Measurements from ENCODE around the gene R3HDM4. TPM values are rescaled to one million over a fixed set of nuclear protein-coding genes. Genes with fewer than 3 reads are reported as not detected.
A peak's percentile ranks its signal among the peaks of the same experiment; 100 is the strongest.

R3HDM4 gene
- total RNA-seq, 1 donor from 2014 or later = 29.4 TPM

GRCh38 chr19:917323-918151 is 4.5 kb upstream of the R3HDM4 start, which contains the start of gene KISS1R:
KISS1R (plus strand) TSS chr19:917333; CDS start chr19:917503, 170 bp downstream.
- peak in 1 of 2 donors; percentile 43 for DNase-seq (ENCODE audit: low read depth in 2 of 2)

DNA sequence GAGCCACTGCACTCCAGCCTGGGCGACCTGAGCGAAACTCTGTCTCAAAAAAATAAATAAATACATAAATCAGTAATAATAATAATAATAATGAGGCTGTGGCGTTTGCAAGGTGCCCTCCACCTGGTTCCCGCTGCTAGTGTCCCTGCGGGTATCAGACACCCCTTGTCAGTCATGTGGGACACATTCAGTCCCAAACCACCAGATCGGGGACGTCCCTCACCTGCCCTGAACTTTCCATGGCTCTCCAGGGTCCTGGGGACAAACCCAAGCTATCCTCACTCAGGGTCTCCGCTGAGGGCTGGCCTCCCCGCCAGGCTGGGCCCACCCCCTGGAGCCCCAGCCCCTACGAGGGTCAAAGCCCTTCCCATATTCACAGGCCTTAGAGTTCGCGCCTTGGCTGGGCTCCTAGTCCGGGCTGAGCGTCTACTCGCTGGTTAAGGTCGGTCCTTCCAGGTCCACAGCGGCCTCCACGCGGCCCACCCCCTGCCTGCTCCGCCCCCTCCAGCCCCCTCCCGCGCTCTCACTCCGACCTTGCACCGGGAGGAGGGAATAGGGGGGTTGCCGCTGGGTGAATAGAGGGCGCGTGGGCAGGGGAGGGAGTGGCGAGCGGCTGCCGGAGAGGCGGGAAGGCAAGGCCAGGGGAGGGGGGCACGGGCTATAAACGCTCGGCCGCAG is 3.8 kb upstream of the R3HDM4 start:
- no peak for DNase-seq (ENCODE audit: low read depth in 2 of 2)

DNA sequence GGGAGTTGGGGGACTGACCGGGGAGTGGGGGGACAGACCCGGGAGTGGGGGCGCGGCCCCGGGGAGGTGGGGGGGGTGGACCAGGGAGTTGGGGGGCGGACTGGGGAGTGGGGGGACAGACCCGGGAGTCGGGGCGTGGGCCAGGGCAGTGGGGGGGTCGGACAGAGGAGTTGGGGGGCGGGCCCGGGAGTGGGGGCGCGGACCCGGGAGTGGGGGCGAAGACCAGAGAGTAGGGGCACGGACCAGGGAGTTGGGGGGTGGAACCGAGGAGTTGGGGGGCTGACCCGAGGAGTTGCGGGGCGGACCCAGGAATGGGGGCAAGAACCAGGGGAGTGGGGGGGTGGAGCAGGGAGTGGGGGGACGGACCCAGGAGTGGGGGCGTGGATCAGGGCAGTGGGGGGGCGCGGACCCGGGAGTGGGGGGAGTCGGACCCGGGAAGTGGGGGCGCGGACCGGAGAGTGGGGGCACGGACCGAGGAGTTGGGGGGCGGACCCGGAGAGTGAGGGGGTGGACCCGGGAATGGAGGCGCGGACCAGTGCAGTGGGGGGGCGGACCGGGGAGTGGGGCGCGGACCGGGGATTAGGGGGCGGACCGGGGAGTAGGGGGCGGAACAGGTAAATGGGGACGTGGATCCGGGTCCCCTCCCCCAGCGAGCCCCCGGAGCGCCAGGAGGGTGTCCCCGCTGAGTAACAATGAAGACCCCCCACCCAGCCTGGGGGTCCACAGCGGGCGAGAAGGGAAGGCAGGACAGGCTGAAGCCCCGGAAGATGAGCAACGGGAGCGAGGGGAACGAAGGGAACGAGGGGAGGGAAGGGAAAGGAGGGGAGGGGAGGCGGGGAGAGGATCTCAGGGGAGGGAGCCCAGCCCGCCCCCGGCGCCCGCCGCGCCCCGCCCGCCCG is 589 bp downstream of the R3HDM4 start:
- peak in 1 of 2 donors; percentile 38 for DNase-seq (ENCODE audit: low read depth in 2 of 2)

GRCh38 chr19:911197-912033 is 1.6 kb downstream of the R3HDM4 start:
- DNase-seq (ENCODE audit: low read depth in 2 of 2) = no peak

GRCh38 chr19:907183-907853 is 5.7 kb downstream of the R3HDM4 start:
- no peak for DNase-seq (ENCODE audit: low read depth in 2 of 2)

DNA sequence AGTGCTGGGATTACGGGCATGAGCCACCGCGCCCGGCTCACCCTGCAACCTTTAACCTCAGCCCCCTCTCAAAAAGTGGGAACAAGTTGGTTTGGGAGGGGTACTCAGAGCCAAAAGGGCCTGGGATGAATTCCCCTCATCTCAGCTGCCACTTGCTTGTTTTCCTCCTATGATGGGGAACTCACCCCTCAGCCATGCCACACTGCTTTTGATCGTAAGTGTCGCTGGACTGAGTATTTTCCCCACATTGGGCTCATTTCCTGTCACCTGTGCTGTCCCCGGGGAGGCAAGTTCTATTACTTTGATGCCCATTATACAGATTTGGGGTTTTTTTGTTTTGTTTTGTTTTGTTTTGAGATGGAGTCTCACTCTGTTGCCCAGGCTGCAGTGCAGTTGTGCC is 6.5 kb downstream of the R3HDM4 start:
- DNase-seq (ENCODE audit: low read depth in 2 of 2) = no peak

- no peak for DNase-seq (ENCODE audit: low read depth in 2 of 2)
Observed at GRCh38 chr19:904545-904944, 8.5 kb downstream of the R3HDM4 start.

GRCh38 chr19:903266-903797 is 9.7 kb downstream of the R3HDM4 start:
- DNase-seq (ENCODE audit: low read depth in 2 of 2) = no peak

GRCh38 chr19:902446-903226 is 10.4 kb downstream of the R3HDM4 start:
- DNase-seq (ENCODE audit: low read depth in 2 of 2) = no peak

DNA sequence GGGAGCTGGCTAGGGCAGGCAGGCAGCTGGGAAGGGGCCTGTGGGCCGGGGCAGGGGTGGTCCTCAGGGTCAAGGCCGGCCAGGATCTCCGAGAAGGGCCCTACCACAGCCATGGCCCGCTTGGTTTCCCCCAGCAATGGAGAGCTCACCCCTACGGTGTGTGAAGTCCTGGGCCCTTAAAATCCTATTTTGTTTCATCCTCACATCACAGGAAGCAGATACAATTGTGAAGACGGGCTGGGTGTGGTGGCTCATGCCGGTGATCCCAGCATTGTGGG is 11.0 kb downstream of the R3HDM4 start:
- DNase-seq (ENCODE audit: low read depth in 2 of 2) = no peak

GRCh38 chr19:901216-902092 is 11.6 kb downstream of the R3HDM4 start:
- no peak for DNase-seq (ENCODE audit: low read depth in 2 of 2)

DNA sequence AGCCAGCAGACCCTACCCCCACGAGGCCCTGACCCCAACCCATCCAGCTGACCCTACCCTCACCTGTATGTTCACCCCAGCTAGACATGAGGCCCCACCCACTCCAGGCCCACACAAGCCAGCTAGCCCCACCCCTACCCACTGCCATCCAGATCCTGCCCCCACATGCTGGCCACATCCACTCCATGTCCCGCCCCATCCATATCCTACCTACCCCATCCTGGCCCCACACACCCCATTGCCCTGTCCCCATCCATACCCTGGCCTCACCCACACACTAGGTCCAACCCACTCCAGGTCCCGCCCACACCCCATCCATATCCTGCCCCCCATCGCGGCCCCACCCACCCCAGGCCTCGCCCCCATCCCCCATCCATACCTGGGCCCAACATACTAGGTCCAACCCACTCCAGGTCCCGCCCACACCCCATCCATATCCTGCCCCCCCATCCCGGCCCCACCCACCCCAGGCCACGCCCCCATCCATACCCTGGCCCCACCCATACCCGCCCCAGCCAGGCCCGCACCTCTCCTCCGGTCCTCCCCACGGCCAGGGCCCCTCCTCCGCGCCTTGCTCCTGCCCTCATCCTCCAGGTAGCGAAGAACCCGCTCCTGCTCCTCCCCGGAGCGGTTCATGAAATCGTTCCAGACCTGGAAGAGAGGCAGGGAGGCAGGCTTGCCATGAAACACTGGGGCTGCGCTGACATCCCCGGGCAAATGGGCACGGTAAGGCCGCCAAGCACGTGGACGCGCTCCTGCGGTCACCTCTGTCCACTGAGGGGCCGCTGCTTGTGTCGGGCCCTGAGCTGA is 12.5 kb downstream of the R3HDM4 start:
- DNase-seq (ENCODE audit: low read depth in 2 of 2) = no peak

GRCh38 chr19:900043-900301 is 13.0 kb downstream of the R3HDM4 start:
- no peak for DNase-seq (ENCODE audit: low read depth in 2 of 2)

DNA sequence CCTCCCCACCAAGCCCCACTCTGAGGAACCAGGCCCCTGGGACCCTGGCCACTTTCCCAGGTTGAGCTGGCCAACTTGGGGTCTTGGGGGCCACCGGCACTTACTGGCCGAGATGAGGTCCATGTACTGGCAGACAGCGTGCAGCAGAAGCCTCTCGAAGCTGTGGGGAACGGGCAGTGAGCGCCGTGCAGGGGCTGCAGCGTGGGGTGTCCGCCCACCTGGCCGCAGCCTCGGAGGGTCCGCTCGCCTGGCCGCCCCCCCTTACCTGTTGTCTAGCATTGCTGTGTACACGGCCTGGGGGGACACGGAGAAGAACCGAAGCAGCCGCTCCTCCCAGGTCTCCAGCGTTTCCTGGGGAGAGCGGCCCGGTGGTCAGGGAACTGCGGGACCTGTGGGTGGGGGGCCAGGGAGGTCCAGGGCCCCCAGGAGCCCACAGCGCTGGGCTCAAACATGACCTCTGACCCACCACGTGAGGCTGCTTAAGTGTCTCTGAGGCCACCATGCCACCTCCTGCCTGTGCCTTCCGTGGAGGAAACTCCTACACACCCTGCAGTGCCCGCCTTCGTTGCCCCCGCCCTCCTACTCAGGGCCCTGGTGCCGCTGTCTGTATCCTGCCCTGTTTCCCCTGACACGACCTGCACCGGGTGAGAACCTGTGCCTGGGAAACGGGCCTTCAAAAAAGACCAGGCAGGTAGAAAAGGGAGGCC is 13.5 kb downstream of the R3HDM4 start:
- DNase-seq (ENCODE audit: low read depth in 2 of 2) = no peak

GRCh38 chr19:898663-899062 is 14.4 kb downstream of the R3HDM4 start:
- no peak for DNase-seq (ENCODE audit: low read depth in 2 of 2)

GRCh38 chr19:897442-898039 is 15.5 kb downstream of the R3HDM4 start:
- no peak for DNase-seq (ENCODE audit: low read depth in 2 of 2)

DNA sequence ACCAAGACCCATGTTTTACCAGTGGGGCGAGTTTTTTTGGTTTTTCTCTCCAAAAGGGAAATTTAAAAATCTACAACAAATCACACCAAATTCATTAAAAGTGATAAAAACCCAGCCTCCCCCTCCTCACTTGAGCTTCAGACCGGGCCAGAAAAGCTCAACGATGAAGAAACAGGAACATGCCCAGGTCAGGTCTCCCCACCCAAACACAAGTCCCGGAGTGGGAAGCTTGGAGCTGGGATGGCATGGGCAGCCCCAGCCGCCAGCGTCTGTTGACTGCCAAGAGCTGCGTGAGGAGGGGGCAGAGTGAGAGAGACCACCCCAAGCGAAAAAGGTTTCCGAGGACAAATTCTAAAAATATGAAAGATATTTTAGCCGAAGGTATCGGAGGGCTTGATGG is 16.0 kb downstream of the R3HDM4 start:
- DNase-seq (ENCODE audit: low read depth in 2 of 2) = no peak

Measured in dermis microvascular lymphatic vessel endothelial cell (primary cell).